ENCODE results near the gene HBG2.
A peak's percentile ranks its signal among the peaks of the same experiment; 100 is the strongest.
"Not testable (repeated sequence)": the region's sequence is repeated elsewhere in the genome, so short reads cannot be mapped to it uniquely, and the experiment has no call there.

The HBG2 gene

DNA sequence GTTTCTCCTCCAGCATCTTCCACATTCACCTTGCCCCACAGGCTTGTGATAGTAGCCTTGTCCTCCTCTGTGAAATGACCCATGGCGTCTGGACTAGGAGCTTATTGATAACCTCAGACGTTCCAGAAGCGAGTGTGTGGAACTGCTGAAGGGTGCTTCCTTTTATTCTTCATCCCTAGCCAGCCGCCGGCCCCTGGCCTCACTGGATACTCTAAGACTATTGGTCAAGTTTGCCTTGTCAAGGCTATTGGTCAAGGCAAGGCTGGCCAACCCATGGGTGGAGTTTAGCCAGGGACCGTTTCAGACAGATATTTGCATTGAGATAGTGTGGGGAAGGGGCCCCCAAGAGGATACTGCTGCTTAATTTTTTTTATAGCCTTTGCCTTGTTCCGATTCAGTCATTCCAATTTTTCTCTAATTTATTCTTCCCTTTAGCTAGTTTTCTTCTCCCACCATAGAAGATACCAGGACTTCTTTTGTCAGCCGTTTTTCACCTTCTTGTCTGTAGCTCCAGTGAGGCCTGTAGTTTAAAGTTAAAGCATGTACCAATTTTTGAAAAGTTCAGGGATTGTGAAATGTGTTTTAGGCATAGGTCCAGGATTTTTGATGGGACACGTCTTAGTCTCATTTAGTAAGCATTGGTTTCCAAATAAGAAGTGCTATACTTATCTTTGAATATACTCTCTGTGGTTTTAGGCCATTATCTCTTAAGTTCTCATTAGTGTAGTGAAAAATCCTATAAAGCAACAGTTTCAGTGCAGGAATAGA is at the start of gene HBG2:
TSS of gene HBG2 (minus strand) at position 136 of the 768 bp plus-strand sequence. CDS start at position 83, 53 bp downstream.
- not testable (repeated sequence) for DNase-seq (ENCODE audit: low spot score)

GRCh38 chr11:5304046-5304445 is 49.5 kb upstream of the HBG2 start:
- no peak for DNase-seq (ENCODE audit: low spot score)

- DNase-seq (ENCODE audit: low spot score): no peak
Observed at GRCh38 chr11:5303626-5304025, 49.0 kb upstream of the HBG2 start.

- DNase-seq (ENCODE audit: low spot score): no peak
Observed at GRCh38 chr11:5301846-5302245, 47.3 kb upstream of the HBG2 start, which contains the start of gene OR51B4. Gene OR51B4 (minus strand): TSS chr11:5301946. CDS start chr11:5301946, 0 bp downstream.

GRCh38 chr11:5300251-5300650 is 45.7 kb upstream of the HBG2 start:
- no peak for DNase-seq (ENCODE audit: low spot score)

GRCh38 chr11:5298451-5298850 is 43.9 kb upstream of the HBG2 start:
- no peak for DNase-seq (ENCODE audit: low spot score)

- no peak for DNase-seq (ENCODE audit: low spot score)
Observed at GRCh38 chr11:5297721-5298323, 43.2 kb upstream of the HBG2 start.

GRCh38 chr11:5294342-5294995 is 39.9 kb upstream of the HBG2 start:
- DNase-seq (ENCODE audit: low spot score): not testable (repeated sequence)

DNA sequence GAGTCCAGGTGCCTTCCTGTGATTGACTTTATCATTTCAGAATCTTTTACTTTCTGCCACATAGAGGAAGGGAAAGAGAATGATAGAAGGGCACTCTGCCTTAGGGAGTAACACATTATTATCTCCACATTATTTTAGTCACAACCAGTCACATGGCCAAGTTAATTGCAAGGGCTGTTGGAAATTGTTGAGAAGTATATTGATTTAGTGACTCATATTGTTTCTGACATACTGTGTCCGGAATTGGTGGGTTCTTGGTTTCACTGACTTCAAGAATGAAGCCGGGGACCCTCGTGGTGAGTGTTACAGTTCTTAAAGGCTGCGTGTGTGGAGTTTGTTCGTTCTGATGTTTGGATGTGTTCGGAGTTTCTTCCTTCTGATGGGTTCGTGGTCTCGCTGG is 38.4 kb upstream of the HBG2 start:
- no peak for DNase-seq (ENCODE audit: low spot score)

DNA sequence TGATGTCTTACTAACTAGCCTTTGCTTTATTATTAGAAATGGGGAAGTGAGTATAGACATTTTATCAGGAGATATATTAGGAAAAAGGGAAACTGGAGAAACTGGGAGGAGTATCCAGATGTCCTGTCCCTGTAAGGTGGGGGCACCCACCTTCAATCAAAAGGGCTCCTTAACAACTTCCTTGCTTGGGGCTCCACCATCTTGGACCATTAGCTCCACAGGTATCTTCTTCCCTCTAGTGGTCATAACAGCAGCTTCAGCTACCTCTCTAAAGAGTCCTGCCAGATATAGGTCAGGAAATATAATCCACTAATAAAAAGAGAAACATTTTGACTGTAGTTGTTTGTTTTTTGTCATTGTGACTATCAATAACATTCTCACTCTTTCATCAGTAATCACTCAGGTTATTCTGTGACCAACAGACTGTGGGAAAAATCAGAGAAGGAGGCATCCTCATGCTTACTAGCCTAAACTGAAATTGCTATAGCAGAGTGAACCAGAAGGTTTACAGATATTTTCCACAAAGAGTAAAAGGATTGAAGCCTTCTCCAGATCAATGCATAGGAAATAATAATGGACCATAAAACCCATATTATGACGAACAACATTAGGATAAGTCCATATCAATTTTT is 36.7 kb upstream of the HBG2 start:
- peak; percentile 20 for DNase-seq (ENCODE audit: low spot score)

DNA sequence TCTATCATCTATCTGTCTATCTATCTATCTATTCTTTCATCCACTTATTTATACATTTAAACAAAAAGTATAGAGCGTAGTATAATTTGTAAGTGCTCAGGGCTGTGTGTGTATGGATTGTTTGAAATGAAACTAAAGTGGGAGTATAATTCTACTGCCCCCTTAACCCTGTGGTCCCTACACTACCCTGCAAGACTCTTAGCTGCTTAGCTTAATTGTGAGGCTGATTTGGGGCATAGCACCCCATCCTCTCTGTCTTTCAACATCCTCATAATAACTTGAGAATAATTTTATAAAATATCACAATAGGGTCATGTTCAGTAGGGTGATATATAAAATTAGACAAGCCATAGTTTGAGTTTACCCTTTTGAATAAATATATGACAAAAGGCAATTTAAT is 35.5 kb upstream of the HBG2 start:
- no peak for DNase-seq (ENCODE audit: low spot score)

DNA sequence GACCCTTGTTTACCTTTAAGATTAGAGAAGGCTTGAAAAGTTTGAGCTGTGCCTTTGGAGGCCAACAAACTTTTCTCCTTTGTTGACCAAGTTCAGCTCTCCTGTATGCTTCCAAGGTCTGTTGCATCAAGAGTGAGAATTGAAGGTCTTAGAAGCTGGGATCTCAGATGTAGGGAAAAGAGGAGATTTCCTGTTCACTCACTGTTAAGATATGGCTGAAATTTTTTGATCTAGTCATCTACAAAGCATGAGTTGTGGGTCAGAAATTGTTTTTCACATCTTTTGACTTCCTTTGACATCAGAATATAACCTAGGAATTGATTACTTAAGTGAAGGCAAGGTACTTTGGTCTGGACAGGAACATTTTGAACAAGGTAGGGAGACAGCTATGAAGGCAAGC is 35.1 kb upstream of the HBG2 start:
- DNase-seq (ENCODE audit: low spot score): no peak

DNA sequence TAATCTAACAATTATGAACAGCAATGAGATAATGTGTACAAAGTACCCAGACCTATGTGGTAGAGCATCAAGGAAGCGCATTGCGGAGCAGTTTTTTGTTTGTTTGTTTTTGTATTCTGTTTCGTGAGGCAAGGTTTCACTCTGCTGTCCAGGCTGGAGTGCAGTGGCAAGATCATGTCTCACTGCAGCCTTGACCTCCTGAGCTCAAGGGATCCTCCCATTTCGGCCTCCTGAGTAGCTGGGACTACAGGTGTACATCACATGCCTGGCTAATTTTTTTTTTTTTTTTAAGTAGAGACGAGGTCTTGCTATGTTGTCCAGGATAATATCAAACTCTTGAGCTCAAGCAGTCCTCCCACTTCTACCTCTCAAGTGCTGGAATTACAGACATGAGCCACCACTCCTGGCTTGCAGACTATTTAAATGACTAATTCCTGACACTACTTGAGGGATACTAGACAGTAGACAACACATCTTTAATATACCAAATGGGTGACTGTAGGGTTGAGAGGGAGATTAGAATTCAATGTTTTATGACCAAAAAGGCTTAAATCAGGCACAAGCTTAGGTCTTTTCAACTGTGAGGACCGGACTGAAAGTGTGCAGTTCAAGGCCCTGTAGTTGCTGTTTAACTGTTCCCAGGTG is 34.4 kb upstream of the HBG2 start:
- DNase-seq (ENCODE audit: low spot score): no peak

DNA sequence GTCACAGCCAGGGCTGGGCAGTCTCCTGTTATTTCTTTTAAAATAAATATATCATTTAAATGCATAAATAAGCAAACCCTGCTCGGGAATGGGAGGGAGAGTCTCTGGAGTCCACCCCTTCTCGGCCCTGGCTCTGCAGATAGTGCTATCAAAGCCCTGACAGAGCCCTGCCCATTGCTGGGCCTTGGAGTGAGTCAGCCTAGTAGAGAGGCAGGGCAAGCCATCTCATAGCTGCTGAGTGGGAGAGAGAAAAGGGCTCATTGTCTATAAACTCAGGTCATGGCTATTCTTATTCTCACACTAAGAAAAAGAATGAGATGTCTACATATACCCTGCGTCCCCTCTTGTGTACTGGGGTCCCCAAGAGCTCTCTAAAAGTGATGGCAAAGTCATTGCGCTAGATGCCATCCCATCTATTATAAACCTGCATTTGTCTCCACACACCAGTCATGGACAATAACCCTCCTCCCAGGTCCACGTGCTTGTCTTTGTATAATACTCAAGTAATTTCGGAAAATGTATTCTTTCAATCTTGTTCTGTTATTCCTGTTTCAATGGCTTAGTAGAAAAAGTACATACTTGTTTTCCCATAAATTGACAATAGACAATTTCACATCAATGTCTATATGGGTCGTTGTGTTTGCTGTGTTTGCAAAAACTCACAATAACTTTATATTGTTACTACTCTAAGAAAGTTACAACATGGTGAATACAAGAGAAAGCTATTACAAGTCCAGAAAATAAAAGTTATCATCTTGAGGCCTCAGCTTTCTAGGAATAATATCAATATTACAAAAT is 33.7 kb upstream of the HBG2 start:
- DNase-seq (ENCODE audit: low spot score): no peak

- no peak for DNase-seq (ENCODE audit: low spot score)
Observed at GRCh38 chr11:5286901-5287300, 32.3 kb upstream of the HBG2 start.

- DNase-seq (ENCODE audit: low spot score): no peak
Observed at GRCh38 chr11:5286351-5286750, 31.8 kb upstream of the HBG2 start.

DNA sequence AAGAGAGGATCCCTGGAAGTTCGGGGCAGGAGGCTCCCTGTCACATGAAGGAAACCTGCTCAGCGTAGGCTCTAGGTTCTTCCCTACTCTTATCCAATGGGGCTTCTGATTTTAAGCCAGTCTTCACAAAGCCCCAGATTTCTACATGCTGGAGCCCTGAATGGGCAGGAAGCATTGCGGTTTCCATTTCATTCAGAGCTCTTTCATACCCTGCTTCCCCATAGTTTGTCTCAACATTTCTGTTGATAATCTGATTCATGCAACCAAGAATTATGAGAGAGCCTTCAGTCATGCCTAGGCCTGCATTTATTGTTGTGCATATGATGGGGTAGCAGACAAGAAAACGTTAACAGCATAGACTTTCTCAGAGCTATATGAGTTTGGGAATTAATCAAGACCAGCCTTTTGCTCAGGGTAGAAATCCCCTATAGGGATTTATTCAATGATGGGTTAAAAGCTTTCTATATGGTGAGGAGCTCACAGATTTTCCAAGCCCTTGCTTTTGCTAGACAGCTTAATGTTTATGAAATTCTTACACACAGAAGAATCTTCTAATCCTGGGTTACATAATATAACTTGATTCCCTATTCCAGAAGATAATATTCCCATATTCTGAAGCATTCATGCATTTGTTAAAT is 31.2 kb upstream of the HBG2 start:
- DNase-seq (ENCODE audit: low spot score): no peak

DNA sequence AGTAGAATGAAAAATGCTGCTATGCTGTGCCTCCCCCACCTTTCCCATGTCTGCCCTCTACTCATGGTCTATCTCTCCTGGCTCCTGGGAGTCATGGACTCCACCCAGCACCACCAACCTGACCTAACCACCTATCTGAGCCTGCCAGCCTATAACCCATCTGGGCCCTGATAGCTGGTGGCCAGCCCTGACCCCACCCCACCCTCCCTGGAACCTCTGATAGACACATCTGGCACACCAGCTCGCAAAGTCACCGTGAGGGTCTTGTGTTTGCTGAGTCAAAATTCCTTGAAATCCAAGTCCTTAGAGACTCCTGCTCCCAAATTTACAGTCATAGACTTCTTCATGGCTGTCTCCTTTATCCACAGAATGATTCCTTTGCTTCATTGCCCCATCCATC is 30.1 kb upstream of the HBG2 start:
- no peak for DNase-seq (ENCODE audit: low spot score)

DNA sequence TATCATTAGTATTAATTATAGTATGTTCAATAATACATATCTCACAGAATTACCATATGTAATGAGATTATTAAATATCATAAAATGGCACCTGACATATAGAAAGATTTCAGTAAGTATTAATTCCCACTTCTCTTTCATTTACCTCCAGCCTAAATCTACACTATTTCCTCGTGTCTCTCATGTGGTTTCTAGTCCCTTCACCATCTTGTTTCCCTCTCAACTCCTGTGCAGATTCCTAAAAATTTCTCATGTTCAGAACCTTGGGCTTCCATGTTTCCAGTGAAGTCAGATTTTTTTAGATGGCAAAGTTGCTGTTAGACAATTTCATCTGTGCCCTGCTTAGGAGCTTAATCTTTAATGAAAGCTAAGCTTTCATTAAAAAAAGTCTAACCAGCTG is 29.3 kb upstream of the HBG2 start:
- DNase-seq (ENCODE audit: low spot score): no peak

GRCh38 chr11:5283086-5283485 is 28.5 kb upstream of the HBG2 start:
- DNase-seq (ENCODE audit: low spot score): no peak

- no peak for DNase-seq (ENCODE audit: low spot score)
Observed at GRCh38 chr11:5282628-5283027, 28.0 kb upstream of the HBG2 start.

All from activated CD4-positive, alpha-beta T cell treated with anti-CD3 and anti-CD28 coated beads, Interleukin-2, Interleukin-4, amounts not matched to agents 100 ng/mL and 50 ng/mL, durations not matched to agents 16 hours and 8 hours (primary cell).